Naive thymus-derived CD4-positive, alpha-beta T cell (primary cell): ENCODE data around the gene JRKL. TPM values are rescaled to one million over a fixed set of nuclear protein-coding genes. Genes with fewer than 3 reads are reported as not detected.

ENCODE experiments used
- ATAC-seq: fragments of 150-1000 bp; cut with Tn5 transposase; 2 replicates; pipeline ENCODE4 v1.10.0; 2021; ENCODE audit warnings: mild to moderate bottlenecking, moderate library complexity
- CTCF ChIA-PET: fragments of 350-600 bp; sonication (Branson Sonifier 250); formaldehyde crosslinking; loops from one replicate; lab custom pipeline; 2021; ENCODE audit warnings: antibody characterized with exemption; lab: Charles Lee
- POLR2A ChIA-PET: fragments of 350-600 bp; sonication (Branson Sonifier 250); formaldehyde crosslinking; loops from one replicate; lab custom pipeline; 2021; ENCODE audit warnings: antibody characterized with exemption, inconsistent platforms; lab: Charles Lee
- DNase-seq, 9 donors: peaks; one replicate each; pipeline versions ENCODE4 v3.0.0 to v3.0.0-alpha.2; 2020 to 2022; ENCODE audit warnings: mixed read lengths in 1 of 9
- H3K27ac ChIP-seq: one replicate; pipeline ENCODE4 v1.7.0; 2013; ENCODE audit warnings: mild to moderate bottlenecking, low read depth, low read length, moderate library complexity
- H3K27me3 ChIP-seq, 2 donors: one replicate each; pipeline ENCODE4 v1.7.0; 2013; ENCODE audit warnings: low read length in 2 of 2, mild to moderate bottlenecking in 2 of 2, moderate library complexity in 2 of 2; ENCODE audit not compliant: control insufficient read depth in 2 of 2, insufficient read depth in 2 of 2
- H3K36me3 ChIP-seq, 3 experiments: 1 replicate in 2 of 3; 2 replicates in 1 of 3; pipeline ENCODE4 v1.7.0; 2013; ENCODE audit warnings: low read length in 3 of 3, mild to moderate bottlenecking in 3 of 3, moderate library complexity in 1 of 3; ENCODE audit not compliant: insufficient read depth in 3 of 3, control insufficient read depth in 2 of 3
- H3K4me1 ChIP-seq, 2 donors: one replicate each; pipeline ENCODE4 v1.7.0; 2013; ENCODE audit warnings: low read length in 2 of 2, mild to moderate bottlenecking in 2 of 2, moderate library complexity in 1 of 2; ENCODE audit not compliant: control insufficient read depth in 2 of 2, insufficient read depth in 2 of 2
- H3K4me3 ChIP-seq: 2 replicates; pipeline ENCODE4 v1.7.0; 2013; ENCODE audit warnings: mild to moderate bottlenecking, low read length
- H3K9me3 ChIP-seq, 3 experiments: 1 replicate in 2 of 3; 2 replicates in 1 of 3; pipeline ENCODE4 v1.7.0; 2013; ENCODE audit warnings: low read length in 3 of 3; ENCODE audit not compliant: control insufficient read depth in 2 of 3
- H3K27ac Mint-ChIP-seq, 9 donors: one replicate each; pipeline ENCODE4 v1.8.0; 2020 to 2022; ENCODE audit warnings: mixed read lengths in 9 of 9, mild to moderate bottlenecking in 8 of 9, moderate library complexity in 5 of 9, inconsistent platforms in 2 of 9
- H3K27me3 Mint-ChIP-seq, 5 donors: one replicate each; pipeline ENCODE4 v1.8.0; 2021 to 2022; ENCODE audit warnings: mixed read lengths in 5 of 5, mild to moderate bottlenecking in 1 of 5
- H3K36me3 Mint-ChIP-seq, 5 donors: one replicate each; pipeline ENCODE4 v1.8.0; 2020 to 2022; ENCODE audit warnings: mixed read lengths in 5 of 5, mild to moderate bottlenecking in 3 of 5, inconsistent platforms in 1 of 5
- H3K4me1 Mint-ChIP-seq, 7 donors: one replicate each; pipeline ENCODE4 v1.8.0; 2020 to 2022; ENCODE audit warnings: mixed read lengths in 7 of 7, mild to moderate bottlenecking in 3 of 7, inconsistent platforms in 1 of 7
- H3K4me3 Mint-ChIP-seq, 10 donors: one replicate each; pipeline ENCODE4 v1.8.0; 2020 to 2022; ENCODE audit warnings: mild to moderate bottlenecking in 10 of 10, mixed read lengths in 10 of 10, moderate library complexity in 6 of 10, inconsistent platforms in 2 of 10
- H3K9me3 Mint-ChIP-seq, 11 donors: one replicate each; pipeline ENCODE4 v1.8.0; 2020 to 2022; ENCODE audit warnings: mixed read lengths in 11 of 11, mild to moderate bottlenecking in 4 of 11, inconsistent platforms in 1 of 11, moderate library complexity in 1 of 11
- intact Hi-C, 2 donors: fragments of 100-400 bp; cut with micrococcal nuclease; formaldehyde crosslinking; loops; one replicate each; pipeline ENCODE4 v1.15.1; 2023
- polyA plus RNA-seq, 2 donors: library from polyadenylated mRNA; unstranded; fragments of 300-500 nt; fragmentation: Illumina TruSeq; gene quantifications; one replicate each; pipeline ENCODE4 v1.2.3, GENCODE V29; 2021
- total RNA-seq, 6 experiments: library from RNA in 5 of 6; stranded (reverse) in 5 of 6; gene quantifications; 1 replicate in 5 of 6; 2 replicates in 1 of 6; pipeline ENCODE4 v1.2.3 and lab custom pipeline; 2021 to 2026

The JRKL gene
- 10 to 100 TPM in 3 of 5 experiments, 1 to 10 TPM in 2; 5.4 to 17.3 (median 10.1) TPM for total RNA-seq
- polyA plus RNA-seq, result 1 to 10 TPM; 5.4 to 5.5 TPM
- total RNA-seq (lab: John Stamatoyannopoulos, UW), result 13.3 reads per million, percentile 42 among the genes with 10 or more reads in this experiment

DNA sequence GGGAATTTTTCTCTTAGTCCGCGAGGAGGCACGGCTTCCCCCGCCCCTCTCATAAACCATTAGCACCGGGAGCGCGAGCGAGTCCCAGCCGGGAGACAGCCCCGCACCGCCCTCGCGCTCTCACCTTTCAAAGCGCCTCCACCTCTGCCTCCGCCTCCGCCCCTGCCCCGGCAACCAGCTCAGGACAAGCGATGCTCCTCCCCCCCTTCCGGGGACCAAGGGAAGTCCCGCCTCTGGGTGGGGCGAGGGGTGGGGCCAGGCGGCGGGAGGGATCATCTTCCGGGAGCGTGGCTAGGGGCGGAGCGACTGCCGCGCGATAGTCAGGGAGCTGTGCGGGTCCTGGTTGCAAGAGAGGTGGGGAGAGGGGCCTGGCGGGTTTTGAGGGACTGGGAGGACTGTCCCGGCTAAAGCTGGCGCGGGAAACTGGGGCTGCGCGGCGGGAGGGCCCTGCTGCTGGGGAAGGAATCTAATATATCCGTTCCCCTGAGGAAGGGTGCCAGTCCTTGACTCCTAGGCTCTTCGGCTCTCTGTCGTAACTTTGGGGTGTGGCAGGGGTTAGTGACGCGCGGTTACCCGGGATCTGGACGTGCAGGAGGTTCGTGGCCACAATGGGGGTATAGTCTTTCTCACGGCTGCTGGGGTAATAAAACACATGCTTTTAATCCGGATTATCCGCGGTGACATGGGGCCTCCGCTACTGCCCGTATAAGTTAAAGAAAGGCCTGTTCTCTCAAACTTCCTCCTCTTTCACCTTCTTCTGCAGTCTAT is at the start of gene JRKL, which contains the start of gene CCDC82:
Gene JRKL, plus strand, starts transcription at position 294 of the 768 bp plus-strand sequence. CDS start 637 bp downstream, outside the sequence.
Gene CCDC82, minus strand, starts transcription at position 193 of the 768 bp plus-strand sequence. CDS start 5,165 bp downstream, outside the sequence.
- H3K27me3 ChIP-seq, result no peaks in the 10 kb centered on the region
- ATAC-seq (peak; percentile 99), DNase-seq (peak; percentile 96 to 99 (median 98))
- H3K36me3 ChIP-seq, result peaks cover 0 to 4% (median 0%) of the 10 kb centered on the region in 3 experiments
- H3K27me3 Mint-ChIP-seq, result no peaks in the 10 kb centered on the region
- H3K27ac Mint-ChIP-seq, result peak within 1 kb of the TSS; percentile 71 to 97 (median 91)
- H3K4me3 ChIP-seq, result peak within 1 kb of the TSS; percentile 66
- H3K4me1 Mint-ChIP-seq, result peaks cover 32 to 66% (median 60%) of the 10 kb centered on the region in 7 donors
- ChIA-PET CTCF (interaction anchor here (0.8 to 2.2 kb wide), 7 partner anchors 8 to 557 kb away, joined by 3 to 10 read pairs (median 4); partner anchors contain the start of gene MAML2), POLR2A (interaction anchor here (0.8 to 2.1 kb wide), 15 partner anchors 13 to 1417 kb away, joined by 3 to 13 read pairs (median 5); partner anchors contain the start of genes CEP57, CWC15, FAM76B and KDM4D)
- intact Hi-C loops, result loop anchor here (1.0 to 5.0 kb wide), 21 partner anchors 47 to 1898 kb away; partner anchors contain the start of genes CWC15 (in 2 of the 2), ENDOD1 (in 2 of the 2), KDM4D (in 2 of the 2) and MAML2 (in 2 of the 2)
- peaks cover 17 to 18% of the 10 kb centered on the region in 2 donors for H3K4me1 ChIP-seq
- H3K4me3 Mint-ChIP-seq, result peak within 1 kb of the TSS; percentile 84 to 99 (median 94)
- no peaks in the 10 kb centered on the region for H3K9me3 ChIP-seq
- peak within 1 kb of the TSS; percentile 86 for H3K27ac ChIP-seq
- H3K9me3 Mint-ChIP-seq, result peaks cover 0 to 11% (median 3%) of the 10 kb centered on the region in 11 donors
- H3K36me3 Mint-ChIP-seq, result peaks cover 0 to 21% (median 11%) of the 10 kb centered on the region in 5 donors

DNA sequence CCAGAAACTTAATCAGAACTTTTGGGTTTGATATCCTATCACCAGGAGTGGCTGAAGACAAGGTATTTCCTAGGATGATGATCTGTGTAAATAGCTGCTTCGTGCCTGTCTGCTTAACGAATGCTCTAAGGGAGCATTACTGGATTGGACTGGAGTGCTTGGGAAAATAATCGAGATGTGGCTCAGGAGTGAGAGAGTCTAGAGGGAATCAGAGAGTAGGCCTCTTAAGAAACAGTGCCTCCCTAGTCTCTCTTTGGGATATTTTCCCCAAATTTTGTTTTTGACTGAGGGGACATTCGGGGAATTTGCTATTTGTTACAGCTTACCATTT is 49.3 kb upstream of the JRKL start:
- H3K4me3 Mint-ChIP-seq, result peak overlapping the region; percentile 95 to 99 (median 98)
- ChIA-PET POLR2A (interaction anchor here (0.7 to 6.2 kb wide), 18 partner anchors 8 to 323 kb away, joined by 3 to 40 read pairs (median 4); no protein-coding TSS in a partner anchor), CTCF (interaction anchor here (0.8 to 6.0 kb wide), 13 partner anchors 30 to 505 kb away, joined by 3 to 111 read pairs (median 5); no protein-coding TSS in a partner anchor)
- DNase-seq (no peak), ATAC-seq (no peak)
- peak overlapping the region; percentile 93 to 98 (median 96) for H3K27ac Mint-ChIP-seq
- peaks cover 0 to 13% (median 0%) of the 10 kb centered on the region in 3 experiments for H3K36me3 ChIP-seq
- no peaks in the 10 kb centered on the region for H3K27me3 ChIP-seq
- intact Hi-C loops, result loop anchor here (2.0 to 5.0 kb wide), 3 partner anchors 418 to 1190 kb away; partner anchors contain the start of gene MTMR2 (in 1 of the 2)
- peaks cover 39 to 62% (median 43%) of the 10 kb centered on the region in 7 donors for H3K4me1 Mint-ChIP-seq
- peaks cover 0 to 3% (median 0%) of the 10 kb centered on the region in 11 donors for H3K9me3 Mint-ChIP-seq
- H3K9me3 ChIP-seq, result no peaks in the 10 kb centered on the region
- H3K27me3 Mint-ChIP-seq, result no peaks in the 10 kb centered on the region
- peaks cover 34 to 45% of the 10 kb centered on the region in 2 donors for H3K4me1 ChIP-seq
- H3K27ac ChIP-seq, result peak overlapping the region; percentile 87
- peaks cover 0 to 45% (median 10%) of the 10 kb centered on the region in 5 donors for H3K36me3 Mint-ChIP-seq
- peak overlapping the region; percentile 95 for H3K4me3 ChIP-seq

DNA sequence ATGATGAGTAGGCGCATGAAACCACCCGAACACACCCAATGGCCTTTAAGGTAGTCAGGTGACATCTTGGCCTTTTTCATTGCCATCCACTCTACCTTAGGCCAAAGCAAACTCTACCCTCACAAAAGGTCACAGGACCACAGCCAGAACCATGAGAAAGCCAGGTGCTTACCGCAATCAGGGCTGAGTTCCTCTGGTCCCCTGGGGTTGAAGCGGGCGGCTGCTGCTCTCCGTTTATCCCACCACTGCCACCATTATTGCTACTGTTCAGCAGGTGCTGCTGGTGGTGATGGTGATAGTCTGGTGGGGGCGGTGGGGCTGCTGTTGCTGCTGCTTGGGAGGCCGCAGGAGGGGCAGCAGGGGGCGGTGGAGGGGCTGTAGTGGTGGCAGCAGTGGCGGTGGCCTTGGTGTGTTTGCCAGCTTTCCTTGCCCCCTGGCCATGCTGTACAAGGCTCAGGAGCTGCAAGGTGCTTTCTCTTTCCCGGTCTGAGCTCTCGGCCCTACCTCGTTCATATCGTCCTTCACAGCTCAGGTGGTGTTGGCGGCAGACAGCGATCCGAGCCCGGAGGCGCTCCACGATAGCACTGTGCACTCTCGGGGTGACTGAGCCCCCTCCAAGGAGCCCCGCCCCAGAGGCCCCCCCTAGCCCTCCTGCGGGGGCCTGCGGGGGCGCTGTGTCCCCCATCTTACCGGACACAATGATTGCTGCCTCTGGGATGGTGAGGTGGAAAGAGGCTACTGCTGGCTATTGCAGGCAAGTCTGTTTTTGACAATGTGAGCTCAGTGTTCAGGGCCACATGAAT is 48.4 kb upstream of the JRKL start:
- POLR2A ChIA-PET, result interaction anchor here (0.7 to 6.2 kb wide), 24 partner anchors 9 to 328 kb away, joined by 3 to 40 read pairs (median 4); partner anchors contain the start of genes CCDC82 and JRKL
- Mint-ChIP-seq H3K36me3 (peaks cover 0 to 38% (median 5%) of the 10 kb centered on the region in 5 donors), H3K9me3 (peaks cover 0 to 3% (median 0%) of the 10 kb centered on the region in 11 donors), H3K4me3 (peak overlapping the region; percentile 95 to 99 (median 98)), H3K27me3 (no peaks in the 10 kb centered on the region), H3K27ac (peak overlapping the region; percentile 93 to 98 (median 96)), H3K4me1 (peaks cover 31 to 56% (median 35%) of the 10 kb centered on the region in 7 donors)
- Histone ChIP-seq H3K4me3 (peak overlapping the region; percentile 95), H3K4me1 (peaks cover 25 to 39% of the 10 kb centered on the region in 2 donors), H3K9me3 (no peaks in the 10 kb centered on the region), H3K27ac (peak overlapping the region; percentile 87), H3K36me3 (peaks cover 0 to 13% (median 0%) of the 10 kb centered on the region in 3 experiments), H3K27me3 (no peaks in the 10 kb centered on the region)
- CTCF ChIA-PET, result interaction anchor here (0.6 to 6.0 kb wide), 30 partner anchors 10 to 1109 kb away, joined by 3 to 111 read pairs (median 6); partner anchors contain the start of genes CCDC82 and JRKL
- ATAC-seq, result peak; percentile 67
- DNase-seq, result peak; percentile 46 to 65 (median 61)
- intact Hi-C loops, result loop anchor here (1.0 to 5.0 kb wide), 12 partner anchors 9 to 1253 kb away; partner anchors contain the start of genes MTMR2 (in 2 of the 2), ENDOD1 (in 1 of the 2) and SESN3 (in 1 of the 2)

DNA sequence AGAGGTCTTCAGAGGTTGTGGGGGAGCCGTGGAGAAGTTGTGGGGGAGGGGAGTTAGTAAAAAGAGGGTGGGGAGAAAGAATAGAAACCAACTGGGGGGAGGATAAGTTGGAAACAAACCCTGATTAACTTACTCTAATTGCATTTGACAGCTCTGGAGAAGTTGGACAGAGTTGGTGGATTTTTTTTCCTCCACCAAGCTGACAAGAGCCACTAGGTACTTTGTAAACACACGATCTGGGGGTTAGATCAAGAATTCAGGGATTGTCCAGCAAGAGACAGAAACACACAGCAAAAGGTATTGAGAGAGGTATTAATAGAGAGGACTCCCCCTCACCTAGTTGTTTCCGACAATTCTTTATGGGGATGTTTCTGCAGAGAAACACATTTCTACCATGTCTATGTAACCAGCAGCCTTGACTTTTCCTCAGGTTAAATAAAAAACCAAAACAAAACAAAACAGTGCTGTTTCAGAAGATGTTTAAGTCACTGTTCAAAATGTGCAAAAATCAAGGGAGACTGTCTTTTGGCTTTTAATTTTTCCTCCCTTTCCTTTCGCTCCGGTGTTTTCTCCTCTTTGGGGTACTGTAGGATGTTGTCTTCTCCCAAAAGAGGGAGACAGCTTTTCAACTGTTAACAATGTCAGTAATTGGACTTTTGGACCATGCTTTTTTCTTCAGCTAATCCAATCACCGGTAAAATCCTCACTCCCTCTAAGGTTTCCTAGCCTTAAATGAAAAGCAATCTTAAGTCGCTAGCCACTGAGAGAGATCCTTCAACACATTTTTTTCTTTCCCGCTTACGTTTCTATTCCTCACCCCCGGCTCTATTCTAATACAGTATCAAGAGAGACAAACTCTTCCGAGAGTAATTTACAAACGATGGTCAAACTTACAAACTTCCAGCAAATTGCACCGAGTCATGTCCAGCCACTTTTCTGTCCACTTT is 47.5 kb upstream of the JRKL start:
- Histone ChIP-seq H3K27ac (peak overlapping the region; percentile 87), H3K9me3 (no peaks in the 10 kb centered on the region), H3K36me3 (peaks cover 0 to 13% (median 0%) of the 10 kb centered on the region in 3 experiments), H3K4me1 (peaks cover 19 to 39% of the 10 kb centered on the region in 2 donors), H3K27me3 (no peaks in the 10 kb centered on the region), H3K4me3 (peak overlapping the region; percentile 95)
- ChIA-PET POLR2A (interaction anchor here (0.7 to 6.2 kb wide), 36 partner anchors 7 to 494 kb away, joined by 3 to 40 read pairs (median 4); partner anchors contain the start of genes CCDC82 and JRKL), CTCF (interaction anchor here (0.6 to 6.0 kb wide), 91 partner anchors 8 to 584 kb away, joined by 3 to 111 read pairs (median 5); partner anchors contain the start of genes CCDC82 and JRKL)
- Mint-ChIP-seq H3K9me3 (peaks cover 0 to 3% (median 0%) of the 10 kb centered on the region in 11 donors), H3K4me3 (peak overlapping the region; percentile 95 to 99 (median 98)), H3K27me3 (no peaks in the 10 kb centered on the region), H3K27ac (peak overlapping the region; percentile 93 to 98 (median 96)), H3K36me3 (peaks cover 0 to 38% (median 5%) of the 10 kb centered on the region in 5 donors), H3K4me1 (peaks cover 22 to 49% (median 28%) of the 10 kb centered on the region in 7 donors)
- DNase-seq, result peak in 2 of 9 donors; percentile 17 to 22
- ATAC-seq, result no peak
- intact Hi-C loops, result loop anchor here (2.0 to 5.0 kb wide), 7 partner anchors 29 to 1253 kb away; partner anchors contain the start of genes MTMR2 (in 2 of the 2), ENDOD1 (in 1 of the 2) and SESN3 (in 1 of the 2)
